GM12891 (cell line): ENCODE measurements around the gene KLHL6.

ENCODE experiments used
- PAX5 ChIP-seq: IDR thresholded peaks from 2 replicates; pipeline ENCODE4 v1.6.1; 2011; ENCODE audit warnings: low read length, moderate library complexity, mild to moderate bottlenecking; ENCODE audit not compliant: insufficient read depth, severe bottlenecking
- POLR2A ChIP-seq: IDR thresholded peaks from 2 replicates; pipeline ENCODE4 v1.6.1; 2011; ENCODE audit warnings: low read depth, low read length, control low read depth
- POLR2AphosphoS5 ChIP-seq: IDR thresholded peaks from 2 replicates; pipeline ENCODE4 v1.6.1; 2011; ENCODE audit warnings: low read depth, low read length, control low read depth
- POU2F2 ChIP-seq: IDR thresholded peaks from 2 replicates; pipeline ENCODE4 v1.6.1; 2011; ENCODE audit warnings: low read depth, mild to moderate bottlenecking, control low read depth, low read length, moderate library complexity
- SPI1 ChIP-seq: IDR thresholded peaks from 2 replicates; pipeline ENCODE4 v1.6.1; 2011; ENCODE audit warnings: low read depth, low read length, control low read depth
- TAF1 ChIP-seq: IDR thresholded peaks from 2 replicates; pipeline ENCODE4 v1.6.1; 2011; ENCODE audit warnings: low read depth, low read length, control low read depth

DNA sequence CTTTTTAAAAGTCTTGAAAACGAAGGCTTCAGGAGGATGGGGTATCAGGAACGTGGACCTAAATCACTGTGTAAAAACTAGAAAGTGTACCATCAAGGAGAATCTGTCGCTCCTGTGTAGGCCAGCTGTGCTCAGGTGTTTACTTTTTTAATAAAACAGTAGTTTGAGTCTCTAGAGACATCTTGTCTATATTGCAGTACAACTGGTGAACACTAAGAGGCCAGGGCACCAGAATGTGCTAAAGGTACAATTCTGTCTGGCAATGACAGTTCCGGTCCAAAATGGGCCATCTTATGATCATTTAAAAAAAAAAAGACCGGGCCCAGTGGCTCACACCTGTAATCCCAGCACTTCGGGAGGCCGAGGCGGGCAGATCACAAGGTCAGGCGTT lies 65.3 kb downstream of the KLHL6 start:
- TF ChIP-seq SPI1 (no peak), POLR2AphosphoS5 (no peak), POLR2A (no peak), PAX5 (no peak), TAF1 (no peak), POU2F2 (no peak)
